Measurements from ENCODE around the gene TMEM62. TPM values are rescaled to one million over a fixed set of nuclear protein-coding genes. Genes with fewer than 3 reads are reported as not detected.

Gene TMEM62
- total and polyA plus RNA-seq, 9 of the 15 experiments (the other 6 are each of a cell fraction or from before 2014, with no cell fraction given), result 4.4 to 16.6 (median 11.1) TPM

- TF ChIP-seq TCF15 (CRISPR knock-in tag; IDR thresholded peaks at IDR 0.05) (no peak), CHD1 (IDR thresholded peaks at IDR 0.05; ENCODE audit: low read length) (no peak), ZNF280A (IDR thresholded peaks at IDR 0.05; ENCODE audit: low read depth, partially characterized antibody) (no peak), ATF3 (IDR thresholded peaks at IDR 0.05) (no peak), ATF3 (CRISPR knock-in tag; conservative IDR thresholded peaks at IDR 0.05) (no peak), ZNF696 (CRISPR knock-in tag; conservative IDR thresholded peaks at IDR 0.05) (no peak), ZBTB40 (IDR thresholded peaks at IDR 0.05) (0 out of 2 replicates have a peak, but pooled peaks have one; percentile 13), ZBTB40 (CRISPR knock-in tag; IDR thresholded peaks at IDR 0.05) (no peak)
Measured at GRCh38 chr15:43132830-43133429, 456 bp upstream of the TMEM62 start (continued).

All from K562 (cell line).